Measurements from ENCODE around the gene FBXO4. TPM values are rescaled to one million over a fixed set of nuclear protein-coding genes. Genes with fewer than 3 reads are reported as not detected.

Gene FBXO4
- total RNA-seq, 6 donors from 2014 or later = 6.6 to 11.9 (median 8.0) TPM

- DNase-seq (no peak), ATAC-seq (ENCODE audit: low FRiP score in 2 of 2) (no peak)
- Histone ChIP-seq H3K9me3 (no peaks in the 10 kb centered on the region), H3K27ac (no peak overlapping the region), H3K4me1 (no peaks in the 10 kb centered on the region), H3K36me3 (no peaks in the 10 kb centered on the region), H3K27me3 (no peaks in the 10 kb centered on the region), H3K4me3 (no peak overlapping the region)
- WGBS, 2 donors = 70 to 71% methylated on average over 3 of the region's 3 CpGs
- TF ChIP-seq EP300 (IDR thresholded peaks at IDR 0.05) (no peak), POLR2A (IDR thresholded peaks at IDR 0.05) (no peak), CTCF (IDR thresholded peaks at IDR 0.05) (no peak)
Observed at GRCh38 chr5:41878643-41879478, 46.2 kb upstream of the FBXO4 start.

GRCh38 chr5:41882765-41883164 is 42.3 kb upstream of the FBXO4 start:
- no peak for TF ChIP-seq EP300 (IDR thresholded peaks at IDR 0.05)
- TF ChIP-seq POLR2AphosphoS5 (IDR thresholded peaks at IDR 0.05) = no peak
- no peak for TF ChIP-seq POLR2A (IDR thresholded peaks at IDR 0.05)
- TF ChIP-seq CTCF (IDR thresholded peaks at IDR 0.05) = no peak
- WGBS, 2 donors = 73 to 80% methylated on average over 5 of the region's 5 CpGs
- Histone ChIP-seq H3K9me3 (no peaks in the 10 kb centered on the region), H3K36me3 (no peaks in the 10 kb centered on the region), H3K27me3 (no peaks in the 10 kb centered on the region), H3K27ac (no peak overlapping the region), H3K4me3 (no peak overlapping the region), H3K4me1 (no peaks in the 10 kb centered on the region)
- ATAC-seq (ENCODE audit: low FRiP score in 2 of 2) (no peak), DNase-seq (no peak)

- TF ChIP-seq EP300 (IDR thresholded peaks at IDR 0.05) (no peak), POLR2A (IDR thresholded peaks at IDR 0.05) (no peak), POLR2AphosphoS5 (IDR thresholded peaks at IDR 0.05) (no peak), CTCF (IDR thresholded peaks at IDR 0.05) (no peak)
- Histone ChIP-seq H3K27me3 (no peaks in the 10 kb centered on the region), H3K4me1 (no peaks in the 10 kb centered on the region), H3K4me3 (no peak overlapping the region), H3K27ac (no peak overlapping the region), H3K9me3 (no peaks in the 10 kb centered on the region), H3K36me3 (no peaks in the 10 kb centered on the region)
- ATAC-seq (ENCODE audit: low FRiP score in 2 of 2) = no peak
- no peak for DNase-seq
- 88 to 96% methylated on average over 3 of the region's 3 CpGs for WGBS, 2 donors
Observed at GRCh38 chr5:41883243-41883642, 41.8 kb upstream of the FBXO4 start.

- no peak for ATAC-seq (ENCODE audit: low FRiP score in 2 of 2)
- WGBS, 2 donors = 87 to 89% methylated on average over 2 of the region's 2 CpGs
Observed at GRCh38 chr5:41883936-41884335, 41.1 kb upstream of the FBXO4 start.

More at GRCh38 chr5:41883936-41884335, 41.1 kb upstream of the FBXO4 start:
- no peaks in the 10 kb centered on the region for H3K36me3 ChIP-seq
- TF ChIP-seq POLR2AphosphoS5 (IDR thresholded peaks at IDR 0.05) (no peak), EP300 (IDR thresholded peaks at IDR 0.05) (no peak), CTCF (IDR thresholded peaks at IDR 0.05) (no peak), POLR2A (IDR thresholded peaks at IDR 0.05) (no peak)
- DNase-seq = no peak
- no peaks in the 10 kb centered on the region for H3K27me3 ChIP-seq
- no peaks in the 10 kb centered on the region for H3K4me1 ChIP-seq
- no peak overlapping the region for H3K4me3 ChIP-seq
- no peak overlapping the region for H3K27ac ChIP-seq
- H3K9me3 ChIP-seq = no peaks in the 10 kb centered on the region
